IMR-90 (cell line): ENCODE data around the gene CES3. TPM values are rescaled to one million over a fixed set of nuclear protein-coding genes. Genes with fewer than 3 reads are reported as not detected.

Experiments used
- ATAC-seq: fragments of 200-7000 bp; cut with Tn5 transposase; 2 replicates; pipeline ENCODE4 v1.9.1; 2020; ENCODE audit warnings: low read depth, mild to moderate bottlenecking, moderate library complexity
- BruUV-seq: library from RNA; stranded (reverse); fragments of 400-500 nt; replicated peaks from 2 replicates; lab custom pipeline; 2021; lab: Mats Ljungman, UMichigan
- CTCF ChIA-PET: fragments of 300-600 bp; formaldehyde crosslinking; extraction: SDS; loops from one replicate; lab custom pipeline; 2021; ENCODE audit warnings: antibody characterized with exemption; lab: Yijun Ruan, JAX
- POLR2A ChIA-PET: fragments of 300-600 bp; sonication (Branson Sonifier 250); formaldehyde crosslinking; loops from one replicate; lab custom pipeline; 2022; ENCODE audit warnings: antibody characterized with exemption; ENCODE audit not compliant: unreplicated experiment; lab: Charles Lee
- DNase-seq: peaks from one replicate; pipeline ENCODE4 v3.0.0; 2013
- H2AFZ ChIP-seq: replicated peaks from 2 replicates; pipeline ENCODE3; 2013; ENCODE audit warnings: low read length, mild to moderate bottlenecking; ENCODE audit not compliant: poor library complexity
- H2AK5ac ChIP-seq: 2 replicates; pipeline ENCODE4 v1.6.1; 2013; ENCODE audit warnings: low read depth, low read length, inconsistent platforms
- H2AK9ac ChIP-seq: replicated peaks from 2 replicates; pipeline ENCODE3; 2013; ENCODE audit warnings: mild to moderate bottlenecking, low read depth, low read length, moderate library complexity; ENCODE audit not compliant: poor library complexity
- H2BK120ac ChIP-seq: 2 replicates; pipeline ENCODE4 v1.6.1; 2013; ENCODE audit warnings: low read depth, low read length, inconsistent platforms
- H2BK15ac ChIP-seq: 3 replicates; pipeline ENCODE4 v1.6.1; 2013; ENCODE audit warnings: low read depth, low read length, inconsistent platforms
- H2BK20ac ChIP-seq: 2 replicates; pipeline ENCODE4 v1.6.1; 2013; ENCODE audit warnings: low read depth, mild to moderate bottlenecking, inconsistent platforms, low read length, moderate library complexity
- H2BK5ac ChIP-seq: 2 replicates; pipeline ENCODE4 v1.6.1; 2013; ENCODE audit warnings: mild to moderate bottlenecking, low read depth, low read length, inconsistent platforms; ENCODE audit not compliant: poor library complexity, severe bottlenecking
- H3K14ac ChIP-seq: replicated peaks from 2 replicates; pipeline ENCODE4 v1.6.1; 2013; ENCODE audit warnings: low read depth, low read length, inconsistent platforms
- H3K18ac ChIP-seq: 2 replicates; pipeline ENCODE4 v1.6.1; 2013; ENCODE audit warnings: low read depth, low read length, control low read depth
- H3K23ac ChIP-seq: 2 replicates; pipeline ENCODE4 v1.6.1; 2013; ENCODE audit warnings: low read depth, low read length, inconsistent platforms
- H3K27ac ChIP-seq: 2 replicates; pipeline ENCODE4 v1.5.1; 2013; ENCODE audit warnings: mild to moderate bottlenecking, control low read depth, low read length; ENCODE audit not compliant: insufficient read depth
- H3K27me3 ChIP-seq: 2 replicates; pipeline ENCODE4 v1.6.1; 2013; ENCODE audit warnings: low read length; ENCODE audit not compliant: control insufficient read depth, insufficient read depth
- H3K36me3 ChIP-seq: 2 replicates; pipeline ENCODE4 v1.6.1; 2013; ENCODE audit warnings: low read length, mixed read lengths; ENCODE audit not compliant: control insufficient read depth, insufficient read depth
- H3K4ac ChIP-seq: 2 replicates; pipeline ENCODE4 v1.6.1; 2013; ENCODE audit warnings: low read depth, low read length, inconsistent platforms
- H3K4me1 ChIP-seq: 2 replicates; pipeline ENCODE4 v1.6.1; 2013; ENCODE audit warnings: low read length, mixed read lengths; ENCODE audit not compliant: control insufficient read depth, insufficient read depth
- H3K4me2 ChIP-seq: 2 replicates; pipeline ENCODE4 v1.6.1; 2013; ENCODE audit warnings: low read depth, mild to moderate bottlenecking, control low read depth, low read length, moderate library complexity
- H3K4me3 ChIP-seq: 2 replicates; pipeline ENCODE4 v1.5.1; 2013; ENCODE audit warnings: low read depth, mild to moderate bottlenecking, control low read depth, low read length, moderate library complexity; ENCODE audit not compliant: insufficient read depth
- H3K56ac ChIP-seq: 2 replicates; pipeline ENCODE4 v1.6.1; 2013; ENCODE audit warnings: low read length, inconsistent platforms; ENCODE audit not compliant: insufficient read depth; ENCODE audit errors: extremely low read depth
- H3K79me1 ChIP-seq, 2 experiments: 2 replicates each; pipeline ENCODE4 v1.6.1; 2013; ENCODE audit warnings: low read length in 2 of 2, inconsistent platforms in 1 of 2, low read depth in 1 of 2
- H3K9ac ChIP-seq: 2 replicates; pipeline ENCODE4 v1.6.1; 2013; ENCODE audit warnings: low read depth, low read length, control low read depth
- H3K9me1 ChIP-seq: 2 replicates; pipeline ENCODE4 v1.6.1; 2013; ENCODE audit warnings: low read length, inconsistent platforms; ENCODE audit not compliant: insufficient read depth
- H3K9me3 ChIP-seq: 2 replicates; pipeline ENCODE4 v1.6.1; 2013; ENCODE audit warnings: low read length; ENCODE audit not compliant: control insufficient read depth, insufficient read depth
- H4K20me1 ChIP-seq: 2 replicates; pipeline ENCODE4 v1.6.1; 2013; ENCODE audit warnings: low read length, inconsistent platforms; ENCODE audit not compliant: insufficient read depth
- H4K5ac ChIP-seq: 2 replicates; pipeline ENCODE4 v1.6.1; 2013; ENCODE audit warnings: mild to moderate bottlenecking, low read depth, low read length, control low read depth
- H4K8ac ChIP-seq, 2 experiments: 2 replicates each; pipeline ENCODE4 v1.6.1; 2013; ENCODE audit warnings: low read depth in 2 of 2, low read length in 2 of 2, control low read depth in 1 of 2, inconsistent platforms in 1 of 2
- H4K91ac ChIP-seq: 2 replicates; pipeline ENCODE4 v1.6.1; 2013; ENCODE audit warnings: low read depth, low read length, inconsistent platforms; ENCODE audit not compliant: insufficient read depth
- BHLHE40 ChIP-seq: fragments of 150-350 bp; IDR thresholded peaks from 2 replicates; pipeline ENCODE4 v1.6.1; 2016; ENCODE audit warnings: mild to moderate bottlenecking, low read depth, low read length
- CEBPB ChIP-seq: IDR thresholded peaks from 2 replicates; pipeline ENCODE4 v1.6.1; 2012; ENCODE audit warnings: low read depth, low read length, improper control_type of control experiment
- CHD1 ChIP-seq: IDR thresholded peaks from 2 replicates; pipeline ENCODE4 v1.6.1; 2012; ENCODE audit warnings: low read depth, low read length, improper control_type of control experiment
- CTCF ChIP-seq: conservative IDR thresholded peaks from 2 replicates; pipeline ENCODE4 v1.5.1; 2012; ENCODE audit warnings: mild to moderate bottlenecking, low read depth, low read length, improper control_type of control experiment
- ELK1 ChIP-seq: fragments of 150-350 bp; IDR thresholded peaks from 2 replicates; pipeline ENCODE4 v1.6.1; 2016; ENCODE audit warnings: low read depth, mild to moderate bottlenecking, low read length, moderate library complexity, borderline replicate concordance
- FOS ChIP-seq: fragments of 150-350 bp; IDR thresholded peaks from 2 replicates; pipeline ENCODE4 v1.6.1; 2016; ENCODE audit warnings: low read depth, low read length
- MAFK ChIP-seq: IDR thresholded peaks from 2 replicates; pipeline ENCODE4 v1.6.1; 2012; ENCODE audit warnings: low read depth, low read length, improper control_type of control experiment
- MAZ ChIP-seq: IDR thresholded peaks from 2 replicates; pipeline ENCODE4 v1.6.1; 2012; ENCODE audit warnings: low read depth, mild to moderate bottlenecking, low read length, improper control_type of control experiment, moderate library complexity, borderline replicate concordance
- MXI1 ChIP-seq: IDR thresholded peaks from 2 replicates; pipeline ENCODE4 v1.6.1; 2012; ENCODE audit warnings: low read depth, mild to moderate bottlenecking, low read length, moderate library complexity, borderline replicate concordance
- NFE2L2 ChIP-seq: fragments of 150-350 bp; IDR thresholded peaks from 2 replicates; pipeline ENCODE4 v1.6.1; 2016; ENCODE audit warnings: low read depth, mild to moderate bottlenecking, low read length
- POLR2A ChIP-seq: IDR thresholded peaks from 2 replicates; pipeline ENCODE4 v1.6.1; 2012; ENCODE audit warnings: mild to moderate bottlenecking, low read depth, low read length
- RCOR1 ChIP-seq: IDR thresholded peaks from 2 replicates; pipeline ENCODE4 v1.6.1; 2012; ENCODE audit warnings: mild to moderate bottlenecking, low read length, improper control_type of control experiment; ENCODE audit not compliant: insufficient replicate concordance
- SMC3 ChIP-seq: fragments of 150-350 bp; IDR thresholded peaks from 2 replicates; pipeline ENCODE4 v1.6.1; 2016; ENCODE audit warnings: low read depth, mild to moderate bottlenecking, antibody characterized with exemption, low read length, moderate library complexity
- USF2 ChIP-seq: fragments of 150-350 bp; IDR thresholded peaks from 2 replicates; pipeline ENCODE4 v1.6.1; 2017; ENCODE audit warnings: mild to moderate bottlenecking, antibody characterized with exemption, low read length, low read depth
- WGBS, 2 experiments: methylation state at CpG; one replicate each; pipeline versions ENCODE4 v1.1.5 to v1.1.7; 2013; ENCODE audit warnings: missing lambda C conversion rate in 2 of 2; ENCODE audit not compliant: insufficient read length in 1 of 2; ENCODE audit errors: extremely low coverage in 2 of 2; 5-methylcytosine and 5-hydroxymethylcytosine counted together
- dilution Hi-C: fragments of 300-500 bp; cut with HindIII; formaldehyde crosslinking; loops from one replicate; pipeline ENCODE4 v1.14.3; 2018; ENCODE audit warnings: low sequenced_read_pairs; ENCODE audit not compliant: unreplicated experiment
- in situ Hi-C: fragments of 300-500 bp; cut with MboI; formaldehyde crosslinking; loops from 3 replicates; pipeline ENCODE4 v1.14.3; 2019; ENCODE audit warnings: low sequenced_read_pairs, inconsistent platforms, mixed read lengths
- intact Hi-C: fragments of 100-400 bp; cut with micrococcal nuclease; formaldehyde crosslinking; loops from 2 replicates; pipeline ENCODE4 v1.10.0; 2022
- polyA plus RNA-seq, 3 experiments: library from polyadenylated mRNA; depleted of rRNA; stranded (reverse); fragments of >200 nt; gene quantifications; 2 replicates each; pipeline ENCODE4 v1.2.3, GENCODE V29; 2012; ENCODE audit warnings: low replicate concordance in 1 of 3
- total RNA-seq: library from RNA; depleted of rRNA; stranded (reverse); fragments of >200 nt; gene quantifications from 2 replicates; pipeline ENCODE4 v1.2.3, GENCODE V29; 2012

The CES3 gene
- total and polyA plus RNA-seq, 2 of the 4 experiments (the other 2 are of a cell fraction), result 0.03 TPM; not detected in 1

- no peak overlapping the region for H4K8ac ChIP-seq
- ATAC-seq, result no peak
- in situ Hi-C loops, result no loop called here
Observed at GRCh38 chr16:66976746-66977145, 15.7 kb downstream of the CES3 start.

More at GRCh38 chr16:66976746-66977145, 15.7 kb downstream of the CES3 start:
- dilution Hi-C loops, result no loop called here
- ChIA-PET CTCF (interaction anchor here (1.1 to 1.8 kb wide), 3 partner anchors 16 to 209 kb away, joined by 4 to 6 read pairs (median 5); partner anchors contain the start of gene CES3), POLR2A (no interaction called here)
- Histone ChIP-seq H4K91ac (no peak overlapping the region), H3K9me3 (no peaks in the 10 kb centered on the region), H4K5ac (no peak overlapping the region), H3K4ac (no peak overlapping the region), H2AK9ac (no peak overlapping the region), H3K4me2 (no peak overlapping the region), H4K20me1 (no peaks in the 10 kb centered on the region), H3K4me1 (no peaks in the 10 kb centered on the region; the same call in 1 of the 2 replicates), H3K36me3 (no peaks in the 10 kb centered on the region), H3K9ac (no peak overlapping the region), H2BK120ac (no peak overlapping the region), H3K23ac (no peak overlapping the region), H3K79me1 (no peaks in the 10 kb centered on the region), H2AFZ (no peak overlapping the region), H3K27me3 (no peaks in the 10 kb centered on the region; the same call in 1 of the 2 replicates), H2BK15ac (no peak overlapping the region), H3K9me1 (no peaks in the 10 kb centered on the region), H3K18ac (no peak overlapping the region), H2BK5ac (no peak overlapping the region), H3K4me3 (no peak overlapping the region), H3K14ac (no peak overlapping the region), H2AK5ac (no peak overlapping the region), H2BK20ac (no peak overlapping the region), H3K27ac (no peak overlapping the region), H3K56ac (no peak overlapping the region)
- TF ChIP-seq SMC3 (no peak), NFE2L2 (no peak), RCOR1 (no peak), BHLHE40 (no peak), CEBPB (no peak), USF2 (no peak), CHD1 (no peak), POLR2A (no peak), MXI1 (no peak), ELK1 (no peak), FOS (no peak), MAZ (no peak), MAFK (no peak), CTCF (no peak)
- intact Hi-C loops, result loop anchor here (1.0 kb wide), 3 partner anchors 125 to 209 kb away; no protein-coding TSS in a partner anchor
- no TSS peak for BruUV-seq
- DNase-seq, result no peak
- 35% methylated on average over 8 of the region's 13 CpGs; no CpG with 5 or more reads in 1 of the 2 experiments for WGBS, 2 experiments
